Measurements from ENCODE around the gene VKORC1. TPM values are rescaled to one million over a fixed set of nuclear protein-coding genes. Genes with fewer than 3 reads are reported as not detected.

Gene VKORC1
- total RNA-seq, 1 experiment from 2014 or later: 119 TPM

DNA sequence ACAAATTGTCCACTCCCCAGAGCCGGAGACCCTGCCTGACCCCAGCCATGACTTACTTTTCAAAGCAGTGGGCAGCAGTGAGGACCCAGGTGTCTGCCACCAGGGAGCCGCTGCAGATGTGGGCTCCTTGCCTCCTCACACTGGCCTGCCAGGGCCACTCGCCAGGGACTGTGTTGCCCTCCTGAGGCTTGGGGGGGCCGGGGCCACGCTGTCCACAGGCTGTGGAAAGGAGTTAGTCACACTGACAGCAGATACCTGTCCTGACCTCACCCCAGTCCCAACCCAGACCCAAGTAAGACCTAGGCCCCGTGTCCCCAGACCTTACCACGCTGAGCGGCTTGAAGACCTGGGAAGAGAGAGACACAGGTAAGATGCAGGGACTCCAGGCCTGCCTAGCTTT lies 7.1 kb downstream of the VKORC1 start:
- H3K27ac ChIP-seq: no peak overlapping the region
- no peak overlapping the region for H3K4me3 ChIP-seq
- H3K36me3 ChIP-seq: peaks cover 36% of the 10 kb centered on the region
- H3K27me3 ChIP-seq (replicated peaks): no peaks in the 10 kb centered on the region
- DNase-seq (ENCODE audit: low read depth in 1 of 2, low spot score in 2 of 2): no peak
- H3K9me3 ChIP-seq (replicated peaks): no peaks in the 10 kb centered on the region
- H3K4me1 ChIP-seq (replicated peaks): no peaks in the 10 kb centered on the region

DNA sequence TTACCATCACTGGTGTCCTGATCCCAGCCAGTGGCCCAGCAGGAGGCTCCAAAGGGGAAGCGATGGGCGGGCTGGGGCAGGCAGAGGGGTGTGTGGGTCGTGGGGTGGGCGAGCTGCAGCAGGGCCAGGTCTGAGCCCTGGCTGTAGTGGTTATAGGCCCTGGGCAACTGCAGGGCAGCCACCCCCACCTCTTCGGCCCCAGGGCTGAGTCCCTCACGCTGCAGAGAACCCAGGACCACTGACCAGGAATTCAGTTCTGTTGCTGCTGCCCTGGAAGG lies 8.0 kb downstream of the VKORC1 start:
- H3K27ac ChIP-seq: no peak overlapping the region
- H3K36me3 ChIP-seq: peaks cover 44% of the 10 kb centered on the region
- H3K4me1 ChIP-seq (replicated peaks): no peaks in the 10 kb centered on the region
- DNase-seq (ENCODE audit: low read depth in 1 of 2, low spot score in 2 of 2): no peak
- H3K9me3 ChIP-seq (replicated peaks): no peaks in the 10 kb centered on the region
- no peak overlapping the region for H3K4me3 ChIP-seq
- H3K27me3 ChIP-seq (replicated peaks): no peaks in the 10 kb centered on the region

DNA sequence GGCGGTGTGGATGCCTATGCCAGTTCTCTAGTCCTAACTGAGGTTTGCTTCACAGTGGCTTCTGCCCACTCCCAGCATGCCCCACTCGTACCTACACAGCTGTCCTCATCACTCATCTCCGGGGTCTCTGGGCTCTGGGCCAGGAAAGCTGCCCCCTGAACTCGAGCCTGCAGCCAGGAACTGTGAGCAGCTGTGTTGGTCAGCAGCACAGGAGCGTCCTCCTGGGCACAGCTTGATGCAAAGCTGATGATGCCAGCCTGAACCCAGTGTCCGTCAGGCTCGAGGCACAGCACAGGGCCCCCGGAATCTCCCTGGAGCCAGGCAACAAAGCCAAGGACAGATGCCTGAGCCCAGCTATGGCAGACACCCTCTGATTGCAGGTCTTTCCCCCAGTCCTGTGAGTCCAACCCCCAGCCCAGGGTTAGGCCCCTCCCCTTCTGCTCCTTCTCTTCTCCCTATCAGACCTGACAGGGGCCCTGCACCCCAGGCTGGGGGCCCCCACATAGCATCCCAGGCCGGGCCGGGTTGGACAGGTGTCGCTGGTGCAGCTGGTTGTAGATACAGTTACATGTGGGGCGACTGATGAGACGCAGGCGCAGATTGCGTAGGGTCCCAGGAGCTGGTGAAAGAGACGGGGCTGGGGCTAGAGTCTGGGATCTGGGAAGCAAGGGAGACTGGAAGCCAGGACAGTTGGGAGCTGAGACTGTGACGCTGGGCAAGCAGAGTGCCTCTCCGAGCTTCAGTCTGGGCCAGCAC lies 8.5 kb downstream of the VKORC1 start:
- no peaks in the 10 kb centered on the region for H3K27me3 ChIP-seq (replicated peaks)
- H3K4me1 ChIP-seq (replicated peaks): no peaks in the 10 kb centered on the region
- H3K36me3 ChIP-seq: peaks cover 44% of the 10 kb centered on the region
- no peak overlapping the region for H3K4me3 ChIP-seq
- H3K9me3 ChIP-seq (replicated peaks): no peaks in the 10 kb centered on the region
- H3K27ac ChIP-seq: no peak overlapping the region
- DNase-seq (ENCODE audit: low read depth in 1 of 2, low spot score in 2 of 2): peak in 1 of 2 experiments; percentile 47

DNA sequence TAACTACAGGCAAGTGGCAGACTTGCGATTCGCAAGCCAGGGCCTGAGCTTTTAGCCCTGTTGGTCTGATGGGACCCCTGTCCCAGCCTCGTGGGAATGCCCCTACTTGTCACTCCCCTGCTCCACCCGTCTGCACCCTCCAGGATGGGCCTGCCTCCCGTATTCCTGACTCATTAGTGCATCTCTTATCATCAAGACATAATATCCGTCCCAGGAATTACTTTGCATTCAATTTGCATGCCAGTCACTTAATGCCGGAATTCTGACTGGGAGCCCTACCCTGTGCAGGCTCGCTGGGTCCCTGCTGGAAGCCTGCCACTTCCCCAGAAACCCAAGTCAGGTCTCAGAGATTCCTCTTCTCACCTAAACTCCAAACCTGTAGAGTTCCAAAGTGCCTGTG lies 9.2 kb downstream of the VKORC1 start:
- Histone ChIP-seq H3K36me3 (peaks cover 44% of the 10 kb centered on the region), H3K4me1 (replicated peaks) (no peaks in the 10 kb centered on the region), H3K27me3 (replicated peaks) (no peaks in the 10 kb centered on the region), H3K9me3 (replicated peaks) (no peaks in the 10 kb centered on the region), H3K27ac (no peak overlapping the region), H3K4me3 (no peak overlapping the region)
- DNase-seq (ENCODE audit: low read depth in 1 of 2, low spot score in 2 of 2): no peak

- DNase-seq (ENCODE audit: low read depth in 1 of 2, low spot score in 2 of 2): peak in 1 of 2 experiments; percentile 36
- Histone ChIP-seq H3K36me3 (peaks cover 48% of the 10 kb centered on the region), H3K9me3 (replicated peaks) (no peaks in the 10 kb centered on the region), H3K27me3 (replicated peaks) (no peaks in the 10 kb centered on the region), H3K4me3 (no peak overlapping the region), H3K4me1 (replicated peaks) (no peaks in the 10 kb centered on the region), H3K27ac (no peak overlapping the region)
These were observed 9.9 kb downstream of the VKORC1 start for GRCh38 chr16:31084584-31085302.

- no peaks in the 10 kb centered on the region for H3K27me3 ChIP-seq (replicated peaks)
- H3K9me3 ChIP-seq (replicated peaks): no peaks in the 10 kb centered on the region
- no peak overlapping the region for H3K27ac ChIP-seq
- peaks cover 53% of the 10 kb centered on the region for H3K36me3 ChIP-seq
- no peaks in the 10 kb centered on the region for H3K4me1 ChIP-seq (replicated peaks)
- no peak for DNase-seq (ENCODE audit: low read depth in 1 of 2, low spot score in 2 of 2)
- H3K4me3 ChIP-seq: no peak overlapping the region
These were observed 10.6 kb downstream of the VKORC1 start for GRCh38 chr16:31083981-31084380.

DNA sequence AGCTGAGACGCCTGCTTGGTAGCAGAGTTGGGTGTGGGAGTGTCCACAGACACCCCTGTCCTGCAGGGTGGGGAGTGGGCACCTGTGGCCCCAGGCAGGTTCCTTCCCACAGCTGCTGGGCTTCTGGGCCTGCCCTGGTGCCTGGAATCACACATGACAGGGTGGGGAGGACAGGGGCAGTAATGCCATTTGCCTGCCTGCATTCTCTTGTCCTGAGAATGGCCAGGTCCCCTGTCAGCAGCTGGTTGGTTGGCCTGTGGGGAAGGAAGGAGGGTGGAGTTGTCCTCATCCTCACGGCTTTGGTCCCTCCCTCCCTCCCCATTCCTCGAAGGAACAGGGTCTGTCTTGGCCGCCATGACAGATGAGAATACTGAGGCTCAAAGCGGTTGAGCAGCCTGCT lies 11.0 kb downstream of the VKORC1 start:
- no peak for DNase-seq (ENCODE audit: low read depth in 1 of 2, low spot score in 2 of 2)
- no peak overlapping the region for H3K4me3 ChIP-seq
- H3K27ac ChIP-seq: no peak overlapping the region
- no peaks in the 10 kb centered on the region for H3K4me1 ChIP-seq (replicated peaks)
- H3K36me3 ChIP-seq: peaks cover 57% of the 10 kb centered on the region
- no peaks in the 10 kb centered on the region for H3K27me3 ChIP-seq (replicated peaks)
- no peaks in the 10 kb centered on the region for H3K9me3 ChIP-seq (replicated peaks)

GRCh38 chr16:31083081-31083480 lies 11.5 kb downstream of the VKORC1 start:
- peaks cover 62% of the 10 kb centered on the region for H3K36me3 ChIP-seq
- H3K4me1 ChIP-seq (replicated peaks): no peaks in the 10 kb centered on the region
- DNase-seq (ENCODE audit: low read depth in 1 of 2, low spot score in 2 of 2): no peak

GRCh38 chr16:31082368-31083045 lies 12.1 kb downstream of the VKORC1 start:
- H3K4me3 ChIP-seq: no peak overlapping the region
- no peaks in the 10 kb centered on the region for H3K4me1 ChIP-seq (replicated peaks)
- H3K27ac ChIP-seq: no peak overlapping the region
- no peaks in the 10 kb centered on the region for H3K27me3 ChIP-seq (replicated peaks)
- no peak for DNase-seq (ENCODE audit: low read depth in 1 of 2, low spot score in 2 of 2)
- H3K36me3 ChIP-seq: peaks cover 67% of the 10 kb centered on the region
- no peaks in the 10 kb centered on the region for H3K9me3 ChIP-seq (replicated peaks)

More at GRCh38 chr16:31083081-31083480, 11.5 kb downstream of the VKORC1 start:
- Histone ChIP-seq H3K9me3 (replicated peaks) (no peaks in the 10 kb centered on the region), H3K4me3 (no peak overlapping the region), H3K27me3 (replicated peaks) (no peaks in the 10 kb centered on the region), H3K27ac (no peak overlapping the region)

DNA sequence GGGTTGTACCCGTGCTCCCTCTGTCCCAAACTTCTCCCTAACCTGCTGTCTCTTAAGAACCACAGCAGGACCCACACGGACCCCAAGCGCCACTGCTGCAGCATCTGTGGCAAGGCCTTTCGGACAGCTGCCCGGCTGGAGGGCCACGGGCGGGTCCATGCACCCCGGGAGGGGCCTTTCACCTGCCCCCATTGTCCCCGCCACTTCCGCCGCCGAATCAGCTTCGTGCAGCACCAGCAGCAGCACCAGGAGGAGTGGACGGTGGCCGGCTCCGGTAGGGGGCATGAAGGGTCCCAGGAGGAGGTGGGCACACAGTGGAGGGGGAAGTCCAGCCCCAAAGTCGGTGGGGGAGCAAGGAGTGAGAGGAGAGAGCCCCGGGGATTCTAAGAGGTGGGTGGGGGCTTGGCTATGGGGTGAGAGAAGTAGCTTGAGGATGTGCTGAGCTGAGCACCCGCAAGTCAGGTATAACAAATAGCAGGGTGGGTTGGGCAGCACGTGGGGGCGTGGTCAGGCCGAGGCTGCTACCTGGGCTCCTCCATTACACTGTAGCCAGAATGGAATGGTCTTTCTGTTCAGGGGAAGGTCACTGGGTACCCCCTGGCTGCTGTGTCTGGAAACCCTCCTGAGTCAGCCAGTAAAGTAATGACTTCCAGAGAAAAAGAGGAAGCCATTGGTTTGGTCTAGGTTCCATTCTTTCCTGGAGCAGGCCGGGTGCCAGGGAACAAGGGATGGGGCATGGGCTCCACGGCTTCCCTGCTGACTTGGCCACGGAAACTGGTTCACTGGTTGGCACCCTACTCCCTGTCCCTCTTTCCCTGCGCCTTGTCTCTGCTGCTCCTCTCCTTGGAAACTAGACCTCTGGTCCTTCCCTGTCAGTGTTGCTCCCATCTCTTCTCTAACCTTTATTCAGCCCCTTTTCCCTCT lies 12.9 kb downstream of the VKORC1 start:
- H3K9me3 ChIP-seq (replicated peaks): no peaks in the 10 kb centered on the region
- peaks cover 76% of the 10 kb centered on the region for H3K36me3 ChIP-seq
- no peak overlapping the region for H3K27ac ChIP-seq
- no peaks in the 10 kb centered on the region for H3K27me3 ChIP-seq (replicated peaks)
- H3K4me1 ChIP-seq (replicated peaks): no peaks in the 10 kb centered on the region
- no peak overlapping the region for H3K4me3 ChIP-seq
- no peak for DNase-seq (ENCODE audit: low read depth in 1 of 2, low spot score in 2 of 2)

GRCh38 chr16:31080756-31081419 lies 13.7 kb downstream of the VKORC1 start:
- no peaks in the 10 kb centered on the region for H3K27me3 ChIP-seq (replicated peaks)
- H3K9me3 ChIP-seq (replicated peaks): no peaks in the 10 kb centered on the region
- H3K4me3 ChIP-seq: no peak overlapping the region
- no peak for DNase-seq (ENCODE audit: low read depth in 1 of 2, low spot score in 2 of 2)
- H3K4me1 ChIP-seq (replicated peaks): no peaks in the 10 kb centered on the region
- H3K36me3 ChIP-seq: peaks cover 84% of the 10 kb centered on the region
- no peak overlapping the region for H3K27ac ChIP-seq

DNA sequence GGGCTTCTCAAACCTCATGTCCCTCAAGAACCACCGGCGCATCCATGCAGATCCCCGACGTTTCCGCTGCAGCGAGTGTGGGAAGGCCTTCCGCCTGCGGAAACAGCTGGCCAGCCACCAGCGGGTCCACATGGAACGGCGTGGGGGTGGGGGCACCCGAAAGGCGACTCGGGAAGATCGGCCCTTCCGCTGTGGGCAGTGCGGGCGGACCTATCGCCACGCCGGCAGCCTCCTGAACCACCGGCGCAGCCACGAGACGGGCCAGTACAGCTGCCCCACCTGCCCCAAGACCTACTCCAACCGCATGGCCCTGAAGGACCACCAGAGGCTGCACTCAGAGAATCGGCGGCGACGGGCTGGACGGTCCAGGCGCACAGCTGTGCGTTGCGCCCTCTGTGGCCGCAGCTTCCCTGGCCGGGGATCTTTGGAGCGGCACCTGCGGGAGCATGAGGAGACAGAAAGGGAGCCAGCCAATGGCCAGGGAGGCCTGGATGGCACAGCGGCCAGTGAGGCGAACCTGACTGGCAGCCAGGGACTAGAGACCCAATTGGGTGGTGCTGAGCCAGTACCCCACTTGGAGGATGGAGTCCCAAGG lies 14.5 kb downstream of the VKORC1 start:
- Histone ChIP-seq H3K27me3 (replicated peaks) (no peaks in the 10 kb centered on the region), H3K36me3 (peaks cover 87% of the 10 kb centered on the region), H3K27ac (no peak overlapping the region), H3K9me3 (replicated peaks) (no peaks in the 10 kb centered on the region), H3K4me1 (replicated peaks) (peaks cover 5% of the 10 kb centered on the region), H3K4me3 (no peak overlapping the region)
- peak in 1 of 2 experiments; percentile 45 for DNase-seq (ENCODE audit: low read depth in 1 of 2, low spot score in 2 of 2)
